HG03159 (cell line): ENCODE results near the gene GPR62.

ENCODE experiments used
- ATAC-seq: cut with Tn5 transposase; IDR thresholded peaks from one replicate; pipeline ENCODE4 v1.9.1; 2021; ENCODE audit warnings: mild to moderate bottlenecking, moderate library complexity; ENCODE audit not compliant: unreplicated experiment

GPR62 gene

DNA sequence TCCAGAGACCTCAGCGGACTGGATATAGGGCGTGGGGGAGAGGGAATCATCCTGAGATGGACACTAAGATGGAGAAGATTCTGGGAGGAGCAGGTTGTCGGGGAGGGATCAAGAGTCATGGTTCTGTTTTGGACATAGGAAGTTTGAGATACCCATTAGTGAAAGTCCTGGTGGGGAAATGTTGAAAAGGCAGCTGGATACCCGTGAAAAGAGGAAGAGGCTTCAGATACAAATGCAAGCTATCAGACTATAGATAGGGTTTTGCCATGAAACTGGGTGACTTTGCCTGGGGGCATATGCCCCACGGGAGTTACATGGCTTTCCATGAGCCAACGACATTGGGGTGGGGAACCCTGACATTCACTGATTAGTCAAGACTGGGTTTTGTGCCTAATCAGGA, 1.1 kb upstream of the GPR62 start:
- no peak for ATAC-seq

GRCh38 chr3:51954713-51955112, 468 bp upstream of the GPR62 start:
- no peak for ATAC-seq

DNA sequence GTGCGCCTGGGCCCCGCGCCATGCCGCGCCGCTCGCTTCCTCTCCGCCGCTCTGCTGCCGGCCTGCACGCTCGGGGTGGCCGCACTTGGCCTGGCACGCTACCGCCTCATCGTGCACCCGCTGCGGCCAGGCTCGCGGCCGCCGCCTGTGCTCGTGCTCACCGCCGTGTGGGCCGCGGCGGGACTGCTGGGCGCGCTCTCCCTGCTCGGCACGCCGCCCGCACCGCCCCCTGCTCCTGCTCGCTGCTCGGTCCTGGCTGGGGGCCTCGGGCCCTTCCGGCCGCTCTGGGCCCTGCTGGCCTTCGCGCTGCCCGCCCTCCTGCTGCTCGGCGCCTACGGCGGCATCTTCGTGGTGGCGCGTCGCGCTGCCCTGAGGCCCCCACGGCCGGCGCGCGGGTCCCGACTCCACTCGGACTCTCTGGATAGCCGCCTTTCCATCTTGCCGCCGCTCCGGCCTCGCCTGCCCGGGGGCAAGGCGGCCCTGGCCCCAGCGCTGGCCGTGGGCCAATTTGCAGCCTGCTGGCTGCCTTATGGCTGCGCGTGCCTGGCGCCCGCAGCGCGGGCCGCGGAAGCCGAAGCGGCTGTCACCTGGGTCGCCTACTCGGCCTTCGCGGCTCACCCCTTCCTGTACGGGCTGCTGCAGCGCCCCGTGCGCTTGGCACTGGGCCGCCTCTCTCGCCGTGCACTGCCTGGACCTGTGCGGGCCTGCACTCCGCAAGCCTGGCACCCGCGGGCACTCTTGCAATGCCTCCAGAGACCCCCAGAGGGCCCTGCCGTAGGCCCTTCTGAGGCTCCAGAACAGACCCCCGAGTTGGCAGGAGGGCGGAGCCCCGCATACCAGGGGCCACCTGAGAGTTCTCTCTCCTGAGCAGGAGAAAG, 951 bp downstream of the GPR62 start:
- ATAC-seq, result no peak

DNA sequence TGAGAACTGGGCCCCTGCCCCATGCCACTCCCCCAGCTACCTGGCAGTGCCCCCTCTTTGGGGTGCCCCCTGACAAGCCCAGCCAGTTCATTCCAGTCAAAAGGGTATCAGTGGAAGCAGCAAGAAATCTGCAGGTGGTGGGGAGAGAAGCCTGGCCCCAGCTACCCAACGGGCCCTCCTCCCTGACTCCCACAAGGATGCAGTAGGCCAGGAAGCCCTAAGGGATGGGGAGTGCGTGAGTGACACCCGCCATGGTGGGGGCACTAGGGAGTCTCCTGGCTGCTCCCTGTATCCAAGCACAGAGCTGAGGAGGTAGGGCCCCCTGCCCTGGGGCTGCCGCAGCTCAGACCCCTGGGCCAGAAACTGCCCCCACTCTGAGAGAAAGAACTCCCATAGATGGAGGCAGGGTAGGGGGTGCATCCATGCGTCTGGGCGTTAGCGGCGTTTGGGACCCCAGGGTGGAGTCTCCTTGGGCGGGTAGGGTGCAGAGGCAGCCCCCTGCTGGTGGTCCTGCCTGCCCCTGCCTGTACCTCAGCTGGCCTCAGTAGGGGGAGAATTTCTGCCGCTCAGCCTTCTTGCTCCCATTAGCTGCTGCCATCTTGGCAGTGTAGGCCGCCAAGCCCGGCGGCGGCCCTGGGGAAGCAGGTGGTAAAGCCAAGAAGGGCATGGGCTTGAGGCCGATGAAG, 2.5 kb downstream of the GPR62 start:
- no peak for ATAC-seq

DNA sequence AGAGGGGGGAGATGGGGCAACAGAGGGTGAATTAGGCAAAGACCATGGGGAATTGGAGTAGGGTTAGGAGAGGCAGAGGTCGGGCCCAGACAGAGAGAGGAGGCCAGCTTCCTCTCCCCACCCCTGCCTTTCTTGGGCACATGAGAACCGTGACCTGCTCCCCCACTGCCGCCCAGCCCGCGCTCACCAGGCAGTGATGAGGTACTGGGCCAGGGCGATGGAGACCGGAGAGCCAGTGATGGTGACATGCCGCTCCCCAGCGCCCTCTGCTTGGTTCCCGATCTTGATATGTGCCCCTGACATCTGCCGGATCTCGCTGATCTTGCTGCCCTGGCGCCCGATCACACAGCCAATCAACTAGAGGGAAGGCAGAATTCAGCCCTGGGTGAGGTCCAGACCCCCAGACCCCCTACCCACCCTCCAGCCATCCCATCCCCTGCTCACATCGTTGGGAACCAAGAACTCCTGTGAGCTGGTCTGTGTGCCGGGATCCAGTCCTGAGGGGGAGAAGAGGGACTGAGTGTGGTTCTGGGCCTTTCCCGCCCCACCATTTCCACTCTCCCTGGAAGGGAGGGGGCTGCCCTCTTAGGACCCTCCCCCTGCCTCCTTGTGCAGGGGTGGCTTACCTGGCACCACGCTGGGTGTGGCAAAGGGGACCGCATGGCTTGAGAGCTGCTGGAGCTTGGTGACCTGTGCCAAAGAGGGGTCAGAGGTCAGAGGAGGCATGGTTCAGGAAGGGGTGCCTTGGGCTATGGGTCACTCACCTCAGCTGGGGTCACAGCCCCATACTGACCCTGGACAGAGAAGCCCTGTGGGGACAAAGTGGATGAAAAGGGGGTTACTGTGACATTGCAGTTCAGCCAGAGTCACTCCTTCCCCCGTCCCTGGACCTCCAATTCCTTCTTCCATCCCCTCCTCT, 3.7 kb downstream of the GPR62 start:
- ATAC-seq, result no peak

DNA sequence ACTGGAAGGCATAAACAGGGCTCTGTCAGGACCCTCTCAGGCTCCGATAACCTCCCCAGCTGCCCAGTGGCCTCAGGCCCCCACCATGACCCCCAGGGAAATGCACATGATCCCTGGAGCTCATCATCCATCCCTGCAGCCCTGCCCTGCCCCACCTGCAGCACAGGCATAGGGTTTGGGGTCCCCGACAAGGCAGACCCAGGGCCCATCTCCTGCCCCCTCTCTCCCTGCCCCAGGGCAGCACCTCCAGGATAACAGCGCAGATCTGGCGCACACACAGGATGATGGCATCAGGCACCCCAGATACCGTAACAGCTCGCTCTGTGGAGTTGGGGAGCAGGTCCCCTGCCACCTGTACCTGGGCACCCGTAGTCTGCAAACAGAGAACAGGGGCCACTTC, 4.5 kb downstream of the GPR62 start:
- ATAC-seq, result no peak

DNA sequence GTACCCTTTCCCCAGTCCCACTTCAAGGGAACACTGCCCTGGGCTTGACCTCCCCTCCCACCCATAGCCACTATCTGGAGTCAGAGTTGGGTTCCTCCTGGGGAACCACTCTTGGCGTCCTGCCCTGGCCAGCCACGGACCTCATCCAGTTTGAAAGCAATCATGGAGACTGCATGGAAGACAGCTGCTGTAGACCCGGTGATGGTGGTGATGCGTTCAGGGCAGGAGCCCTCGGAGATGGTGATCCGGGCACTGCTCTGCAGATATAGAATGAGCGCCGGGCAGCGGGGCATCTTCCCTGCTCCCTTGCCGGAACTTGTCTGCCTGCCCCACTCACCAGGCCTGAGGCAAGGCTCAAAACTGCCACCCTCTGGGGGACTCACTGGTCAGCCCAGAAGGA, 5.2 kb downstream of the GPR62 start:
- no peak for ATAC-seq

DNA sequence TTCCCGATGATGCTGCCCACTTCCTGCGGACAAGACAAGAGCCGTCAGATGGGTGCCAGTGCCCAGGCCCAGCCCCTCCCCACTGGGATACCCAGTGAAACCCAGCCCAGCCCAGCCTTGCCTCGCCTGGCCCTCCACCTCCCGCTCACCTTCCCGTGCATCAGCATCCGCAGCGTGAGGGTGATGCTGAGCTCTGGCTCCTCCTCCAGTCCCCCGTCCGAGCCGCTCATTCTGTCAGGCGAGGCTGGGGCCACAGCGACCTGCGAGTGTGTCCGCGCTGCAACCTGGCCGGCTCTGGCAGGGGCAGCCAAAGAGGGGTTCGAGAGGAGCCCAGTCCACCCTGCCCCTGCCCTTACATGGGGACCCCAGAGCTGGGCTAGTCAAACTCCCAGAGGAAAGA, 5.8 kb downstream of the GPR62 start:
- no peak for ATAC-seq

DNA sequence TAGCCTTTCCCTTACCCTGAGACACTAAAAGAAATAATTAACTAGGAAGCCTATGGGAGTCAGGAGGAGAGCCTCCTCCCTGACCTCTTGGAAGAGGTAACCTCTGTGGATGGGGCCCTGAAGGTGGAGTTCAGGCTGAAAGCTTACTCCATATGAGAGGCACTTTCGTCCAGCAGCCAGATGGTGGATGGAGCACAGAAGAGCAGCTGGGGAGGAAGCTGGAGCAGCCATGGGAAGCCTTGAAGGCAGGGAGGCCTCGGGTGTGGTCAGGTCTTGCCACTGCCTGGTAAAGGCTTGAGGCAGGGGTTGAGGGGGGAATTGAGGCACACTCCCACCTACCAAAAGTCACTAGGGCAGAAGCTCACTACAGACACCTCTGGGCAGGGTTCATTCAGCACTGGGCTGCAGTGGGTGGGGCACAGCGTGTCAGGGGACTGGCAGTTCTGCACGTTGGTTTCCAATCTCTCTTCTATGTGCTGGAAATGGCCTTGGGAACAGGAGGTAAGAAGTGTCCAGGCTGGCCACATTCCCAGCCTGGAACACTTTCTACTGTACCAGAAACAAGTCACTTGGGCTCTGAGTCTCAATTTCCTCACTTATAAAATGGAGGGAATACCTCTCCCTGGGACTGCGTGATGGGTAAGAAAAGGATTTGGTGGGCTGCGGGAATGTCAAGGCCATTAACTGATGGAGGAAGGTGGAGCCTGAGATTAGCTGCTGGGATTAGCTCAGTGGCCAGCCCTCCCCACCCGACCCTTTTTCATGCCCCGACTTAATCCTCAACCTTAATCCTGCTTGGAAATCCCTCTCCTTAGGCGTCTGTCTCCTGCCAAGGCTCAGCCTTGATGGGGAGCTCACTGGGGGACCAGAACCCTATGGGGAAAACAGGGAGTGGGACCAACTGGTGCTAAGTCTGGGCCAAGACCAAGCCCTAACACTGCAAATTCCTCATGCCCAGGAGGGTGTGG, 6.7 kb downstream of the GPR62 start:
- ATAC-seq, result no peak

GRCh38 chr3:51962854-51963530, 7.8 kb downstream of the GPR62 start:
- ATAC-seq, result no peak

DNA sequence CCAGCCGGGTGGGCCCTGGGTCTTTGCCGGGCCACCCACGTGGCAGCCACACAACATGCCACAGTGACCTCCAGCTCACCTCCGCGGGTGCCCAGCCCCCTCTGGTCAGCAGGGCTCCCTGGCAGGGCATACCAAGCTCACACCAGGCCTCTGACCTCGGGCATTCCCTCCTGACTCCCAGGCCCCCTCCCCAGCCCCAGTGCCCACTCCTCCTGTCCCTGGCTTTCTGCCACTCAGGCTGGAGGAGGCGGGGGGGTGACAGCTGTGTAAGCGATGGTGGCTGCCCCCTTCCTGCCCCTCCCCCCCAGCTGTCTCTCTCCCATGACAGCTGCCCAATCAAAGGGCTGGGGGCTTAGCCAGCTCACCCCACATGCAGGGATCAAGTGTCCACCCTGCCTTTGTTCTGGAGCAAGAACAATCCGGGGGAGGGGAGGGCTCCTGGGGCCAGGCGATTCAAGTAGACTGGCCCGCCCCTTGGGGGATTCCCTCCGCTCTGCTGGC, 8.8 kb downstream of the GPR62 start:
- ATAC-seq, result no peak

GRCh38 chr3:51964521-51964920, 9.3 kb downstream of the GPR62 start:
- no peak for ATAC-seq

DNA sequence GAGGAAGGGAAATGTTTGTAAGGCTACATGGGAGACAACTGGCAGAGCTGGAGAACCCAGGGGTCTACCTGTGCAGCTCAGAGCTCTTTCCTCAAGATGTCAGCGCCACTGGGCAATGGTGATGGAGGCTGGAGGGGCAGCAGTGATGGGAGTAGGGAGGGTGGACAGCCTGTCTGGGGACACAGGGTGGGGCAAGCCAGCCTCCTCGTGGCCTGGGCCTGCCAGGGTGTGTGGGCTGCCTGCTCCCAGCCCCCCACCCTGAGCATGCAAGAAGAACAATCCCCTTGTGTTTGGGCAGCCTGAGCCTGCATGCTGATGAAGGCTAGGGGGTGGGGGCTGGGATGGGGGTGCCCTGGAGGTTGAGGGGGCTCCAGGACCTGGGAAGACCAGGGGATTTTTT, 10.8 kb downstream of the GPR62 start:
- ATAC-seq, result no peak

GRCh38 chr3:51966486-51966885, 11.3 kb downstream of the GPR62 start:
- no peak for ATAC-seq

DNA sequence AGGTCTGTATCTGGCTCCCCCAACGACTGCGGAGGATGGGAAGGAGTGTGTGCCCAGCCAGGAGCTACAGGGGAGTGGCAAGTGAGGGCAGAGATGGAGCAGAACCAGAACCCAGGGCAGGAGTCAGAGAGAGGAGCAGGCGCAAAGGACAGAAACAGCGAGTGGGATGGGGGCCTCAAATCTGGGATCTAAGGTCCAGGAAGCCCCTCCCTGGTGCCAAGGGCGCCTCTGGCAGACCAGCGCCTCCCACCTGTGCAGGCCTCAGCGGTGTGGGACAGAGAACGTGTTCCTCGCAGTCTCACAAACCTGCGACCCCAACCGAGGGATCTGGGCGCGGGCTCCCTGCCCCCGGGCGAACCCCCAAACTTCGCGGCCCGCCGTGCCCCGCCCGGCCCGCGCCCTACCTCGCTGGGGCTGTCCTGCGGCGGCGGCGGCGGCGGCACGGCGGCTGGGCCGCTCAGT, 11.8 kb downstream of the GPR62 start:
- ATAC-seq, result no peak

DNA sequence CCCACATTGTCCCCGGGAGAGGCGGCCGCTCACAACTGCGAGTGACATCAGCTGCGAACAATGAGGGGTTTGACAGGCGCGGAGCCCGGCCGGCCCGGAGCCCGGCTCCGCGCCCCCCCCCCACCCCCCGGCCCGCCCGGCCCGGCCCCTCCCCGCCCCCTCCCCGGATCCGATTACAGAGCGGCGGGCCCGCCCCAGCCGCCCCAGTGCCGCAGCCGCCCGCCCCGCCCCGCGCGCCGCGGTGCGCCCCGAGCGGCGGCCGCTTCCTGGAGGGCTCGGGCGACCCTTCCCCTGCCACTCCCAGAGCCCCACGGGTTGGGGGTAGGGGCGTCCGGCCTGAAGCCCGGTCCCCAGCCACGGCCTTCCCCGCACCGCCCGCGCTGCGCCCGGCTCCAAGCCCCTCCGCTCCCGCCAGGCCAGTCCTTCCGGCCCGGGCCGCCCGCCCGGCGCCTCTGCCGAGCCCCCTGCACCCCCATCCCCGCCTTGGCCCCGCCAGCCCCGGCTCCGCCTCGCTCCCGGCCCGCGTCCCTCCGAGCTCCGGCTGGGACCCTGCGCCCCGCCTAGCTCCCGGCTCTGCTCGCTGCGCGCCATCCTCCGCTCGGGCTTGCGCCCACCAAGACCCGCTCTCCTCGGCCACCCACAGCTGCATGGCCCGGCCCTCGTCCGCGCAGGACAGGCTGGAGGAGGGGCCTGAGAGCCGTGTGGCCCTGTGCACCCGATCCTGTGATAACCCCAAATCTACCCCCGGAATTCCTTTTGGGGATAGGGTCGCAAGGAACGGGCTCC, 12.4 kb downstream of the GPR62 start, which contains the start of gene PCBP4:
Gene PCBP4, minus strand, starts transcription at position 71 of the 786 bp plus-strand sequence. CDS start 6,214 bp downstream, outside the sequence.
- no peak for ATAC-seq

GRCh38 chr3:51968170-51968775, 13.1 kb downstream of the GPR62 start:
- no peak for ATAC-seq
